GM19438 (cell line): ENCODE measurements around the gene HNRNPK.
A peak's percentile ranks its signal among the peaks of the same experiment; 100 is the strongest.

Experiments
- ATAC-seq: cut with Tn5 transposase; IDR thresholded peaks from one replicate; pipeline ENCODE4 v1.9.1; 2021; ENCODE audit warnings: low read depth; ENCODE audit not compliant: unreplicated experiment

HNRNPK gene

GRCh38 chr9:83979812-83980394 is at the start of gene HNRNPK:
HNRNPK (minus strand) TSS chr9:83980215; CDS start chr9:83978252, 1,963 bp downstream.
- ATAC-seq: peak; percentile 78

- ATAC-seq: no peak
Measured at GRCh38 chr9:84027201-84027600, 47.2 kb upstream of the HNRNPK start.

- ATAC-seq: no peak
Measured at GRCh38 chr9:84024041-84024575, 44.1 kb upstream of the HNRNPK start.

- ATAC-seq: no peak
Measured at GRCh38 chr9:84007662-84008061, 27.6 kb upstream of the HNRNPK start.

GRCh38 chr9:84003246-84003645 is 23.2 kb upstream of the HNRNPK start:
- ATAC-seq: no peak

GRCh38 chr9:84002344-84002743 is 22.3 kb upstream of the HNRNPK start:
- peak; percentile 83 for ATAC-seq

GRCh38 chr9:84001621-84002020 is 21.6 kb upstream of the HNRNPK start:
- no peak for ATAC-seq

- no peak for ATAC-seq
Measured at GRCh38 chr9:84000186-84000585, 20.2 kb upstream of the HNRNPK start.

GRCh38 chr9:83999141-83999918 is 19.3 kb upstream of the HNRNPK start:
- ATAC-seq: no peak

GRCh38 chr9:83996126-83996525 is 16.1 kb upstream of the HNRNPK start:
- ATAC-seq: no peak

GRCh38 chr9:83992901-83993300 is 12.9 kb upstream of the HNRNPK start:
- ATAC-seq: no peak

GRCh38 chr9:83992407-83992806 is 12.4 kb upstream of the HNRNPK start:
- ATAC-seq: no peak

GRCh38 chr9:83991355-83991754 is 11.3 kb upstream of the HNRNPK start:
- ATAC-seq: no peak

GRCh38 chr9:83988411-83988810 is 8.4 kb upstream of the HNRNPK start:
- no peak for ATAC-seq

- no peak for ATAC-seq
Measured at GRCh38 chr9:83987402-83987791, 7.4 kb upstream of the HNRNPK start.

GRCh38 chr9:83986765-83987401 is 6.9 kb upstream of the HNRNPK start:
- ATAC-seq: no peak

- no peak for ATAC-seq
Measured at GRCh38 chr9:83986195-83986594, 6.2 kb upstream of the HNRNPK start.

- ATAC-seq: no peak
Measured at GRCh38 chr9:83981126-83981871, 1.3 kb upstream of the HNRNPK start.

GRCh38 chr9:83980395-83981125 is 545 bp upstream of the HNRNPK start, which contains the start of gene RMI1:
RMI1 (plus strand) TSS chr9:83980805; CDS start chr9:84000987, 20,182 bp downstream.
- peak; percentile 65 for ATAC-seq
